GM12872 (cell line): ENCODE measurements around the gene SIT1.

Source experiments
- CTCF ChIP-seq: IDR thresholded peaks from 3 replicates; pipeline ENCODE4 v1.5.1; 2011; ENCODE audit warnings: low read depth, mild to moderate bottlenecking, low read length, moderate library complexity; ENCODE audit not compliant: insufficient read depth

SIT1 gene

GRCh38 chr9:35656348-35656747, 5.6 kb upstream of the SIT1 start:
- no peak for TF ChIP-seq CTCF

- TF ChIP-seq CTCF = no peak
Observed at GRCh38 chr9:35653611-35654010, 2.9 kb upstream of the SIT1 start.

- no peak for TF ChIP-seq CTCF
Observed at GRCh38 chr9:35652829-35653209, 2.1 kb upstream of the SIT1 start.

- TF ChIP-seq CTCF = no peak
Observed at GRCh38 chr9:35651956-35652828, 1.5 kb upstream of the SIT1 start.

- TF ChIP-seq CTCF = no peak
Observed at GRCh38 chr9:35649431-35650340, 1.0 kb downstream of the SIT1 start.

- peak; percentile 93 for TF ChIP-seq CTCF
Observed at GRCh38 chr9:35646533-35647265, 4.0 kb downstream of the SIT1 start.

- TF ChIP-seq CTCF = no peak
Observed at GRCh38 chr9:35646153-35646532, 4.6 kb downstream of the SIT1 start.
